ENCODE data around the gene RHAG.
"Not testable (repeated sequence)": the region's sequence is repeated elsewhere in the genome, so short reads cannot be mapped to it uniquely, and the experiment has no call there.

DNA sequence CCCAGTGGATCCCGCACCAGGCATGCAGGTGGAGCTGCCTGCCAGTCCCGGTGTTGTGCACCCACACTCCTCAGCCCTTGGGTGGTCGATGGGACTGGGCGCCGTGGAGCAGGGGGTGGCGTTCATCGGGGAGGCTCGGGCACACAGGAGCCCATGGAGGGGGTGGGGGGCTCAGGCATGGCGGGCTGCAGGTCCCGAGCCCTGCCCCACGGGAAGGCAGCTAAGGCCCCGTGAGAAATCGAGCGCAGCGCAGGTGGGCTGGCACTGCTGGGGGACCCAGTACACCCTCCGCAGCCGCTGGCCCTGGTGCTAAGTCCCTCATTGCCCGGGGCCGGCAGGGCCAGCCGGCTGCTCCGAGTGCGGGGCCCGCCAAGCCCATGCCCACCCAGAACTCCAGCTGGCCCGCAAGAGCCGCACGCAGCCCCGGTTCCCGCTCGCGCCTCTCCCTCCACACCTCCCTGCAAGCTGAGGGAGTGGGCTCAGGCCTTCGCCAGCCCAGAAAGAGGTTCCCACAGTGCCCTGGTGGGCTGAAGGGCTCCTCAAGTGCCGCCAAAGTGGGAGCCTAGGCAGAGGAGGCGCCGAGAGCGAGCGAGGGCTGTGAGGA lies 7.1 kb downstream of the RHAG start:
- TF ChIP-seq, protein P1, sequence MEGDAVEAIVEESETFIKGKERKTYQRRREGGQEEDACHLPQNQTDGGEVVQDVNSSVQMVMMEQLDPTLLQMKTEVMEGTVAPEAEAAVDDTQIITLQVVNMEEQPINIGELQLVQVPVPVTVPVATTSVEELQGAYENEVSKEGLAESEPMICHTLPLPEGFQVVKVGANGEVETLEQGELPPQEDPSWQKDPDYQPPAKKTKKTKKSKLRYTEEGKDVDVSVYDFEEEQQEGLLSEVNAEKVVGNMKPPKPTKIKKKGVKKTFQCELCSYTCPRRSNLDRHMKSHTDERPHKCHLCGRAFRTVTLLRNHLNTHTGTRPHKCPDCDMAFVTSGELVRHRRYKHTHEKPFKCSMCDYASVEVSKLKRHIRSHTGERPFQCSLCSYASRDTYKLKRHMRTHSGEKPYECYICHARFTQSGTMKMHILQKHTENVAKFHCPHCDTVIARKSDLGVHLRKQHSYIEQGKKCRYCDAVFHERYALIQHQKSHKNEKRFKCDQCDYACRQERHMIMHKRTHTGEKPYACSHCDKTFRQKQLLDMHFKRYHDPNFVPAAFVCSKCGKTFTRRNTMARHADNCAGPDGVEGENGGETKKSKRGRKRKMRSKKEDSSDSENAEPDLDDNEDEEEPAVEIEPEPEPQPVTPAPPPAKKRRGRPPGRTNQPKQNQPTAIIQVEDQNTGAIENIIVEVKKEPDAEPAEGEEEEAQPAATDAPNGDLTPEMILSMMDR (IDR thresholded peaks at IDR 0.05), result not testable (repeated sequence)
- not testable (repeated sequence) for TF ChIP-seq POLR2A (IDR thresholded peaks at IDR 0.05)

All from testis (tissue), 2 donors.